Measurements from ENCODE around the gene PAQR3. TPM values are rescaled to one million over a fixed set of nuclear protein-coding genes. Genes with fewer than 3 reads are reported as not detected.
"Not testable (repeated sequence)": the region's sequence is repeated elsewhere in the genome, so short reads cannot be mapped to it uniquely, and the experiment has no call there.

The PAQR3 gene
- total and polyA plus RNA-seq, 8 donors = 1.7 to 33.8 (median 3.2) TPM

DNA sequence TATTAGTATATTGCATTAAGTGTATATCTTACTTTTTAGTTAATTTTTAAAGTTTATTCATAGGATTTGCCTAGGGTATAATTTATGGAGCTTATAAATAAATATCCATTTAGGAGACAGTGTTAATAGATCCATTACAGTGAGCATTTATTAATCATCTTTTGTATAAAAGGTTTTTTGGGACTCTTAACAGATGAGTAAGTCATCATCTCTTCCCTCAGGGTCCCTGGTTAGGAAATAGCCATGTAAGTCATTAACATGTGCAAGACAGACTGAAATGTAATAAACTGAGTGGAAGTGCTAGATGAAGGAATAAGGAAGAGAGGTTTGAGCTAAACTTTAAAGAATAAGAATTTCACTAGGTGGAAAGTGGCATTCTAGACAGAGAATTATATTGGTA, 69.2 kb downstream of the PAQR3 start:
- no peak for DNase-seq
- H3K4me3 ChIP-seq = no peak overlapping the region
- no peaks in the 10 kb centered on the region for H3K27me3 ChIP-seq
- no peak overlapping the region for H3K27ac ChIP-seq
- intact Hi-C loops (cut with DNase I; ENCODE audit: low total_unique reads) = no loop called here
- H3K9me3 ChIP-seq = no peaks in the 10 kb centered on the region
- no peak for TF ChIP-seq CTCF (IDR thresholded peaks at IDR 0.05)
- TF ChIP-seq EP300 (IDR thresholded peaks at IDR 0.05) = no peak
- TF ChIP-seq POLR2AphosphoS5 (IDR thresholded peaks at IDR 0.05) = no peak
- no peak for TF ChIP-seq POLR2A (IDR thresholded peaks at IDR 0.05)
- no peaks in the 10 kb centered on the region for H3K4me1 ChIP-seq
- H3K36me3 ChIP-seq = peaks cover 20 to 81% (median 77%) of the 10 kb centered on the region in 4 donors

DNA sequence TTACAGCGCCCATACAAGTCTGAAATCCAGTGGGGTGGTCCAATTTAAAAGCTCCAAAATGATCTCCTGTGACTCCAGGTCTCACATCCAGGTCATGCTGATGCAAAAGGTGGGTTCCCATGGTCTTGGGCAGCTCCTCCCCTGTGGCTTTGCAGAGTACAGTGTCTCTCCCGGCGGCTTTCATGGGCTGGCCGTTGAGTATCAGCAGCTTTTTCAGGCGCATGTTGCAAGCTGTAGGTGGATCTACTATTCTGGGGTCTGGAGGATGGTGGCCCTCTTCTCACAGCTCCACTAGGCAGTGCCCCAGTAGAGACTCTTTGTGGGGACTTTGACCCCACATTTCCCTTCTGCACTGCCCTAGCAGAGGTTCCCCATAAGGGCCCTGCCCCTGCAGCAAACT, 70.5 kb downstream of the PAQR3 start:
- H3K4me3 ChIP-seq, H3K27me3 ChIP-seq, H3K4me1 ChIP-seq, DNase-seq, H3K9me3 ChIP-seq, H3K27ac ChIP-seq: not testable (repeated sequence)
- WGBS, 5 donors = 89 to 100% (median 97%) methylated on average over 5 of the region's 5 CpGs
- intact Hi-C loops (cut with DNase I; ENCODE audit: low total_unique reads) = loop anchor here (10.0 kb wide), 1 partner anchor 254 kb away; no protein-coding TSS in a partner anchor
- peaks cover 20 to 68% (median 64%) of the 10 kb centered on the region in 4 donors for H3K36me3 ChIP-seq

DNA sequence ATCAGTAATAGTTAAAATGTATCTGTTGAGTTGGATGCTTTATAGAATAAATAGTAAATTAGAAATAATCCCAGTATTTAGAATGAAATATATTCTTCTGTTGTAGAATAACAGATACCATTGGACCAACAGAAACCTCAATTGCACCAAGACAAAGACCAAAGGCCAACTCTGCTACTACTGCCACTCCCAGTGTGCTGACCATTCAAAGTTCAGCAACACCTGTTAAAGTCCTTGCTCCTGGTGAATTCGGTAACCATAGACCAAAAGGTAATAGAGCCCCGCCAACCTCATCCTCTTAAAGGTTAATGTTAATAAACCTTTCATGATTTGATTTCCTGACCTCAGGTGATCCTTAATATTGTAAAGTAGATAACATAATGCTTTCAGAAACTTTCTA, 73.8 kb downstream of the PAQR3 start:
- no peak for DNase-seq
- no peaks in the 10 kb centered on the region for H3K27me3 ChIP-seq

GRCh38 chr4:78864405-78865024, 74.7 kb downstream of the PAQR3 start:
- Histone ChIP-seq H3K36me3 (peaks cover 0 to 38% (median 33%) of the 10 kb centered on the region in 4 donors), H3K4me1 (peaks cover 0 to 10% (median 0%) of the 10 kb centered on the region in 4 donors), H3K4me3 (no peak overlapping the region), H3K27me3 (no peaks in the 10 kb centered on the region), H3K27ac (no peak overlapping the region), H3K9me3 (no peaks in the 10 kb centered on the region)
- TF ChIP-seq EP300 (IDR thresholded peaks at IDR 0.05) (no peak), CTCF (IDR thresholded peaks at IDR 0.05) (peak in 5 of 7 experiments; percentile 63 to 85 (median 71))
- intact Hi-C loops (cut with DNase I; ENCODE audit: low total_unique reads) = loop anchor here (10.0 kb wide), 1 partner anchor 250 kb away; no protein-coding TSS in a partner anchor
- peak in 1 of 2 donors; percentile 88 for DNase-seq
- 31 to 33% (median 32%) methylated on average over 3 of the region's 3 CpGs for WGBS, 5 donors

More for the DNA sequence above, 73.8 kb downstream of the PAQR3 start:
- peaks cover 0 to 36% (median 34%) of the 10 kb centered on the region in 4 donors for H3K36me3 ChIP-seq
- intact Hi-C loops (cut with DNase I; ENCODE audit: low total_unique reads) = loop anchor here (10.0 kb wide), 1 partner anchor 251 kb away; no protein-coding TSS in a partner anchor
- WGBS, 5 donors = 67 to 96% (median 89%) methylated on average over 2 of the region's 2 CpGs
- H3K4me3 ChIP-seq = no peak overlapping the region
- no peak for TF ChIP-seq POLR2AphosphoS5 (IDR thresholded peaks at IDR 0.05)
- TF ChIP-seq POLR2A (IDR thresholded peaks at IDR 0.05) = no peak
- no peak for TF ChIP-seq CTCF (IDR thresholded peaks at IDR 0.05)
- TF ChIP-seq EP300 (IDR thresholded peaks at IDR 0.05) = no peak
- H3K27ac ChIP-seq = no peak overlapping the region
- no peaks in the 10 kb centered on the region for H3K9me3 ChIP-seq
- peaks cover 0 to 10% (median 0%) of the 10 kb centered on the region in 4 donors for H3K4me1 ChIP-seq

- DNase-seq = no peak
- Histone ChIP-seq H3K4me3 (no peak overlapping the region), H3K27ac (no peak overlapping the region), H3K9me3 (no peaks in the 10 kb centered on the region), H3K4me1 (peaks cover 0 to 10% (median 0%) of the 10 kb centered on the region in 4 donors), H3K27me3 (no peaks in the 10 kb centered on the region), H3K36me3 (peaks cover 0 to 37% (median 31%) of the 10 kb centered on the region in 4 donors)
- TF ChIP-seq POLR2A (IDR thresholded peaks at IDR 0.05) = no peak
- TF ChIP-seq EP300 (IDR thresholded peaks at IDR 0.05) = no peak
- TF ChIP-seq CTCF (IDR thresholded peaks at IDR 0.05) = no peak
- TF ChIP-seq POLR2AphosphoS5 (IDR thresholded peaks at IDR 0.05) = no peak
- intact Hi-C loops (cut with DNase I; ENCODE audit: low total_unique reads) = loop anchor here (10.0 kb wide), 1 partner anchor 249 kb away; no protein-coding TSS in a partner anchor
- WGBS, 5 donors = 65 to 82% (median 73%) methylated on average over 2 of the region's 2 CpGs
These were observed 75.2 kb downstream of the PAQR3 start for GRCh38 chr4:78863991-78864390.
